ENCODE results near the gene ETV5.

- TF ChIP-seq CTCF (IDR thresholded peaks at IDR 0.05; ENCODE audit: poor library complexity, severe bottlenecking) (no peak), EZH2 (IDR thresholded peaks at IDR 0.05; ENCODE audit: borderline replicate concordance, insufficient read depth, low read length, poor library complexity, severe bottlenecking) (no peak), TAF1 (IDR thresholded peaks at IDR 0.05; ENCODE audit: low read depth) (no peak), POLR2AphosphoS5 (IDR thresholded peaks at IDR 0.05) (no peak)
These were observed 111.8 kb downstream of the ETV5 start for GRCh38 chr3:185997130-185997529.
